ENCODE data around the gene TCF7L2.
A peak's percentile ranks its signal among the peaks of the same experiment; 100 is the strongest.

Gene TCF7L2

DNA sequence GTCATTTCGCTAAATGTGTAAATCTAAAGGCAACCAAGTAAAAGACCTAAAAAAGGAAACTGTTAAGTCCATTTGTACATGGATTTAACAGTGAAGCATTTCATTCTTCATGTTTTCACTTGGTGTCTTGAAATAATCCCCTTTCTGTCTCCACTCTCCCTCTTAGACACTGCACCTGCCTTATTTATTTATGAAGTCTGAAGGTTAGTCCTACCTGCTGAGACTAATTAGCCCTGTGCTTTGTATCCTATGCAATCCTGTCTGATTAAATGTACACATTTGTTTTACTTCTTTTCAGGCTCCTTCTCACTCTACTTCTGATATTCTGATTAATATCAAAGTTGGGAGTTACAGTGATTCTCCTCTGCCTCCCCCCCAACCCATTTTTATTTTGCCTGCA, 1.9 kb upstream of the TCF7L2 start:
- DNase-seq = no peak

DNA sequence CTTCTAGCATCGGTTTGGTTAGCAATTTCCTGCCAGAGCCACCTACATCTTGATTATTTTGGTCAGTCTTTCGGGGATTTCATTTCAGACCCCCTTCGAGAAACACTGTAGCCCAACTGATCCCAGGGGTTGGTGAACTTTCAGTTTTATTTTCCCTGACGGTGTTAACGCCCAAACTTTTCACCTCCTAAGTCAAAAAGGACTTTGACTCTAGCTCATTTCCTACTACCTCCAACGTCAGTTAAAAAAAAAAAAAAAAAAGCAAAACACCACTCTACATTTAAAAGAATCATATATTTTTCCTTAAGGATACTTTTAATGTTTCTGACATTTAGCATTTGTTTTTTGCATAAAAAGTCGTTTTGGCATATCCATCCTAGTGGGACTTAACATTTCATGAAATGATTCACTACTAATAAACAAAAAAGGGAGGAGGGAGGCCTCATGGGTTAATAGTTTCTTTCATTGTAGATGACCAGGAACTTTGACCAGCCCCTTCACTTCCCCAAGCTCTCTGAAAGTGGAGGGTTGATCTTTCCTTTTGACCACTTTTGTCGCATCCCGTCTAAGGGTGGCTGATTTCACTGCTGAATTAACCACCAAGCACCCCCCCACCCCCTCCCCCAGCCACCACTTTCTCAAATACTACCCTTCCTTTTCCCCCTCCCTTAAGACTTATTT, 764 bp upstream of the TCF7L2 start:
- peak; percentile 61 for DNase-seq

DNA sequence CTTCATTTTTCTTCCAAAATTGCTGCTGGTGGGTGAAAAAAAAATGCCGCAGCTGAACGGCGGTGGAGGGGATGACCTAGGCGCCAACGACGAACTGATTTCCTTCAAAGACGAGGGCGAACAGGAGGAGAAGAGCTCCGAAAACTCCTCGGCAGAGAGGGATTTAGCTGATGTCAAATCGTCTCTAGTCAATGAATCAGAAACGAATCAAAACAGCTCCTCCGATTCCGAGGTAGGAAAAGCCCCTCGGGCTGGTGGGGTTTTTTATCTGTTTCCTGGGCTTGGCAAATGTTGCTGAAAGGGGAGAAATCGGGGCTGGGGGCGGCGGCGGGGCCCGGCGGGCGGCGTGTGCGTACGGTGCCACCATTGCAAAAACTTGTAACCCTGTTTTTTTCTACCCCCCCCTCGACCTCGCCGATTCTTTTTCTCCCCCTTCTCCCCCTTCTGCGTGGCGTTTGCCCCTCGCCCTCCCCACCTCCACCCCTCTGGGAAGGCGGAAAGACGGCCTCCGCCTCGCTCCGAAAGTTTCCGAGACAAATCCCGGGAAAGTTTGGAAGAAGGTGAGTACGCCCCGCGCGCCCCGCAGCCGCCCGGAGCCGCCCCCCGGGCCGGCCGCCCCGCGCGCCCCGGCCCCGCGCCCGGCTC, 789 bp downstream of the TCF7L2 start:
- peak; percentile 51 for DNase-seq

DNA sequence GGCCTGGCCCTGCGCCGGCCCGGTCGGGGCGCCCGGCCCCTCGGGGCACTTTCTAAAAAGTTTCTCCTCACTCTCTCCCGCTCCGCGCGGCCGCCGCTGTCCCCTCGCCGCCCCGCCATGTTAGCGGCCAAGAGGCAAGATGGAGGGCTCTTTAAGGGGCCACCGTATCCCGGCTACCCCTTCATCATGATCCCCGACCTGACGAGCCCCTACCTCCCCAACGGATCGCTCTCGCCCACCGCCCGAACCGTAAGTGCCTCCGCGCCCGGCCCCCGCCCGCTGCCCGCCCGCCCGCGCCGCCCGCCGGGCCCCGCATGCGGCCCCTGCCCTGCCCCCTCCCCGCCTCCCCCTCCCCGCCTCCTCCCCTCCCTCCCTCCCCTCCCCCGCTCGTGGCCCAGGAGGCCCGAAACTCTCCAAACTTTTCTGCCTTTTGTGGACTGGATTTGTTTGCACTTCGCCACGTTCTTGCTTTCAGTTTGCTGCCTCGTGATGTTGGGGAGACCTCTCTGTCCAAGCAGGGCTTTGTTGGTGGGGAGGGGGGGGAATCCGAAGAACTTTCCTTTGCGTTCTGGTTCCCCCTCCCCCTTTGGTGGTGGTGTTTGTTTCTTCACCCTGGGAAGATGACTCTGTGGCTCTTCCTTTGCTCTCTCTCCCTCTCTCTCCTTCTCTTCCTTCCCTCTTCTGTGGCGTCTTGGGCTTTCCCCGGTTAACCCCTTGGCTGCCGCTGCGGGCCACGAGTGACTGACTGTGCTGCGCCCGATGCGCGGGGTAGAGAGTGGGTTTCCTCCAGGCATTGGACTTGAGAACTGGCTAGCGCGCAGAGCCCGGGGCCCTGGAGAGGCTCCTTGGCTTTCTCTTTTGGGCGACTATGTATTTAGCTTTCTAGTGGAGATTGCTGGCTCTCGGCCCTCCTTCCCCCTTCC, 1.6 kb downstream of the TCF7L2 start:
- peak; percentile 93 for DNase-seq

DNA sequence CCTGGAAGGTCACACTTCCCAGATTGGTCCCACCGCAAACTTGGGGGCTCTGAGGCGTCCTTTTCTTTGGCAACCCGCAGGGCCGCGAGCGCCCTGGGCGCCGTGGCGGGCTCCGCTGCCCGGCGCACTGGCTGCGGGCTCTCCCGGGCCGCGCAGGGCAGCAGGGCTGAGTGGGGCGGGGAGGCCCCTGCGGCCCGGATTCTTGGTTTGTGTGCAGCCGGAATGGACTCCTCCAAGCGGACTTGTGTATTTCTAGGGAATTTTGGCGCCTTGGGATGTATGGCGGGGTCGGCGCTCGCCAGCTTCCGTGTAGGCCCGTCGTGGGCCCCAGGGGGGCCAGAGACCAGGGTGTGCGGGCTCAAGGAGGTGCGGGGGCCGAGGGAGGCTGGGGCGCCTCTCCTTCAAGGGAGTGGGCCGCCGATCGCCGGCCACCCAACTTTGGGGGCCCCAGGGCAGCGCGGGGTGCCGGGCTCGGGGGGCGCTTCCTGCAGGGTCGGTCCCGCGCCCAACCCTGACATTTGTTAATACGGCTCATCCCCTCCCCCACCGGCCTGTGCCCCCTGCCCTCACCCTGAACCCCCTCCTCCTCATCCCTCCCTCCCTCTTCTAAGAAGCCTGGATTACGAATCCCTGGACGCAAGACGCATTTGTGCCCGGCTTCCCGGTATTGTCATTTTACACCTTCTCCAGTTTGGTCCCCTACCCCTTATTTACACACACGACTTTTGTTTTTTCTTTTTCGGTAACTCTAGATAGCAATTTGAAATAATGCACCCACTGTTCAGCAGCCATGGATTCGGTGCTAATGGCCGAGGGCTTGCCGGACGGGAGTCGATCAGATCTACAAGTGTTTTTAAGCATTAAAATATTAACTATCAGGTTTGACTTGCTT, 2.5 kb downstream of the TCF7L2 start:
- DNase-seq = peak; percentile 34

DNA sequence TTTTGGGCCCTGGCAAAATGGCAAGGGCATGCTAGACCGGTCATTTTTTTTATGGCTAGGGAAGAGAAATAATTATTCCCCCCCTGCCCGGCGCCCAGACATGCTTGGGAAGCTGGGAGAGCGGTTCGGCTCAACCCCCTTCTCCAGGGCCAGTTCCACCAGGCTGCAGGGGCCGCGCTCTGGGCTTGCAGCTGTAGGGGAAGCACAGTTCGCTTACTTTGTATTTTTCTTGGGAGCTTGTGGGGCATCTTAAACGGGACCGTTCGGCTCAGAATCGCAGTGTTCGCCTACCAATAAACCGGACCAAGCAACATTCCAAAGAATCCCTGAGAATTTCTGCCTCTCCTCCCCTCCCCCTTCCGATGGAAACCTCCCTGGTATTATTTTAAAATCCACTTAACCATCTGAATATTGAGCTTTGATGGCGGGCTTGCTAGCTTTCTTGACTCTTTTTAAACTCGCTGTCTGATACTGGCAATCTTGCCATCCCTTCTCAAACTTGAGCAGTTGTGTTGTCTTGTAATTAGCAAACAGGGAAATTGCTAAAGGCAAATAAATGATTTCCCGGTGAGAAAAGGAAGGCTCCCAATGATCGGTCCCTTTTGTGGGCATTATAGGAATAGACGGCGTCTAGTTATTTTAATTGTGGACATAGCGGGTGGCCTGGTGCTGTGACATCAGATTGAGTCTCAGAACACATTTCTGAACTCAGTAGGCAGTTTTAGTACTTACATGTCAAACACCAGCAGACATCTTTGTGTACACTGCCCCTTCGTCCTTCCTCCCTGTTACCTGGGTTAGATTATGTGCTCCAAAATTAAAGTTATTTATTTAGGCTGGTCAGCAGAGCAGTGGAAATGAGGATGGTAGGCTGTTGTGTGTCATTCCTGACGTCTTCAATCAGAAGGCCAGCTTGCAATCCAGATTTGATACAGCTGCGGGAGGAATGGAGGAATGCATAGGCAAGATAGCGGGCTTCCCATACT, 3.4 kb downstream of the TCF7L2 start:
- DNase-seq = no peak

DNA sequence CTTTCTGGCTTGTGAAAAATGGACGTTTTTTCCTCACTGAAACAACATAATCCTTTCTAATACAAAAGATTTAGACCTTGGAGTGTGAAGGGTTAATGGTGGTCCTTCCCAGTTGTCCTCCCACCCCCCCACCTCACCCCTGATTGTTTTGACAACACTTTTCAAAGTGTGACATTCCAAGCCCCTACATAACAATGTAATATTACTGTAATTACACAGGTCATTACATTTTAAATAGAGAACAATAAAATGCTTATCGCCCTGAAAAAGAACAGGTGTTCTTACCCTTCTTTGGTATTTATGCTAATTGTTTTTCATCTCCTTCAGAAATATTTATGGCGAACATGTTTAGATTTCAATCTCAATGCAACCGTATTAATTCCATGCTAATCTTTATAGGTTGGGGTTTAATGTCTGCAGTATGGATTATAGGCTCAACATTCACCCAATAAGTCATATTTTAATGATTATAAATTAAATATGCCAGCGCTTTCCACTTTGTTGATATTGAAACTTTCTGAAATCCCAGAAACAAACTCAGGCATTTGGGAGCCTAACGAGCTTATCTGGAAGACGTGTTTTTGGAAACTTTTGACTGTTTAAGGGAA, 5.0 kb downstream of the TCF7L2 start:
- no peak for DNase-seq

DNA sequence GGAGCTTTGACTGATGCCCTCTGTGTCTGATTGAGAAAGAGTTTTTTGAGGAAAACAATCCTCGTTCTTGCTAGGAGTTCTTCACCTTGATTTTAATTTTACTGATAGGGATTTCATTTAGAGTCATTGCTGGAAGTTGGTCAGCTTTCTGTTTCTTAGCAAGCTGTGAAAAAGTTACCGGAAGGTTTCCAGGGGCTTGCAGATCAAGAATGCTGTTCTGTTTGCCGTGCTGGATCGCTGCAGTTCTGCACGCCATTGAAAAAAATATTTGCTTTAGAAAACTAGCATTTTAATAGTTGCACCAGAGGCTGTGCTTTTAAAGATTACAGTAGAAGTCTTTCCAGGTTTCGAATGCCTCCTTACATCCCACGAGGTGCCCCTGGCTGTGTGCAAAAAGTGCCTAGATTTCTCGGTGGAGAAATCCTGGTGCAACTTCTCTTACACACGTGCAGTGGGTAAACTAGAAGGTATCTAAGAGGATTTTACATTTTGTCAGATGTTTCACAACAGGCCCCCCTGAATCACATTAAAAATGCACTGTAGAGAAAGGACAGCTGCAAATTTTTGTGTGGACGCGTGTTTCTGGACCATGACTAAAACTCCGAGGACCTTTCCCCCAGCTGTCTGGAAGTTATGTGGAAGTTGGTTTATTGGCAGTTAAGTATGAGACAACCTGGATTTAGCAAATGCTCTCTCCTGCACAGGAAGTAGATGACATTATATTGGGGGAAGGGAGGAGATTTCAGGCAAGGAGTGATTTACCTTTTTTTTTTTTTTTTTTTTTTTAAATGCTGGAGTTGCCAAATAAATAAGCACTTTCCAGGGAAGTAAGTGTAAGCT, 5.8 kb downstream of the TCF7L2 start:
- DNase-seq = peak; percentile 29

DNA sequence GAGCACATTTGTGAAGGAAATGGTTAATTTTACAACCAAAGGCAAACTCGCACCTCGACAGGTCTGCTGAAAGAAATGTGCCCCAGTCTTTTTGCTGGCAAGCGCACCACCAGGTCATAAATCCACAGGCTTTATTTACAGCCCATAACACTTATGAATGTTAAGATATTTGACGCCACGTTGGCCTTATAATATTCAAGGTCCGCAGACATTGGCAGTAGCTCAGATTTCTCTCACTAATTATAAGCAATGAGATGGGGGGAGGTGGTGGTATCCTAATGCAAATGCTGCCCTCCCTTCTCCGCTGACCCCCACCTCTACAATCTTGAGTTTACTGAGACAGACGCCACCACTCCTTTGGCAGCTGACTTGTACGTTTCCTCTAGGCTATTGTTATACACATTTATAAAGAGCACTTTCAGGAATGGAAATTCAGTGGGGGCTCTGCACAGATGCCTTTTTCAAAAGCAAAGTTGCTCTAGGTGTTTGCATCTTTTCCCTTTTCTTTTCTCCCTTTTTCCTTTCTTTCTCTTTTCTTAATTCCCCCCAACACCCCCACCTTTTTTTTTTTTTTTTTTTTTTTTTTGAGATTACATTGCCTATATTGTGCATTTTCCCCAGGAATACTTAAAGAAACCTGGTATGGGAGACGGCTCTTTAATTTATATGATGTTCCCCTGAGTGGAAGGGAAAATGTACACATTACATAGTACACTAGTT, 6.7 kb downstream of the TCF7L2 start:
- no peak for DNase-seq

DNA sequence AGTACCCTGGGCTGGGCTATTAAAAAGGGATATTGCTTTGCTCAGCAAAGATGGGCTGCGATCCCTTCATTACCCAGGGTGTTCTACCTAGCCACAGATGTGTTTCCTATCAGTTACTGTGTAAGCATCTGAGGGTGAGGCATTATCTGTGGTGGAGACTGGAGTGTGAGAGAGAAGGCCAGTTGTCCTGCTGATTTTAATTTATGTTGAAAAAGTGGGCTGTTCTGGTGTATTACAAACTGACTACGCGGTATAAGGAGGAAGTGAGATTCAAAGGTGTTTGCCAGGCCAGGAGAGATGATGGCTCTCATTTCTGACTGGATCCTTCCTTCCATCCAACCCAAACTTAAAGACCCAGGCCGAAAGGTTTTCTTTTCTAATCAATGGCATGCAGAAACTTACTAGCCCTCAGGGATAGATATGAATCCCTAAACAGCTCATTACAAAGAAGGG, 7.6 kb downstream of the TCF7L2 start:
- DNase-seq = no peak

DNA sequence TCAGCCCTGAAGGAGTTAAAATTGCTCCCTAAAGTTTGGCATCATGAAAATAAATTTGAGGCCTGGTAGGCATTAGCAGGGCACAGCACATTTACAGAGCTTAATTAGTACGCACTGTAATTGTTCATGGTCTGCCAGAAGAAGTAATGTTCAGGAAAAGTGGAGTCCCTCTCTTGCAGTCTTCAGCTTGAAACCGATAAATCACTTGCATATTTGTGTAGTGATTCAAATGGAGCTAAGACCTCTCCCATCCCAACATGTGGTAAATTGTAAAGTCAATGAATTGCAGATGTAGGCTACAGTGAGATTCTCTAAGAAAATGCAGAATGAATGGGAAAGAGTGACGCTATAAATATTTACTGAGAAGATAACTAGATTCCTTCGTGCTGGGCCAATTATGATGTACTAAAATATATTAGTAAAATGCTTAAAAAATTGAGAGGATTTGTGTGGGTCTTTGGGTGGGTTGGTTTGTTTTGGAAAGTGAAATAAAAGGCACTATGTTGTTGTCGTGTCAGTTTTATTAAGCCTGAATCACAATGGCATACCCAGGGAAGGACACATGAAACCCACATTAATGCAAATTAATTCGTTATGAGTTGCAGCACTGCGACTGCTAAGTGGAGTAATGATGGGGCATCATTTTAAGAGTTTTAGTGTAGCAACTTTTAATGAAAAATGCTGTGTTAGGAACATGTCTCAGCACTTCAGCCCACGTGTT, 8.4 kb downstream of the TCF7L2 start:
- DNase-seq = no peak

DNA sequence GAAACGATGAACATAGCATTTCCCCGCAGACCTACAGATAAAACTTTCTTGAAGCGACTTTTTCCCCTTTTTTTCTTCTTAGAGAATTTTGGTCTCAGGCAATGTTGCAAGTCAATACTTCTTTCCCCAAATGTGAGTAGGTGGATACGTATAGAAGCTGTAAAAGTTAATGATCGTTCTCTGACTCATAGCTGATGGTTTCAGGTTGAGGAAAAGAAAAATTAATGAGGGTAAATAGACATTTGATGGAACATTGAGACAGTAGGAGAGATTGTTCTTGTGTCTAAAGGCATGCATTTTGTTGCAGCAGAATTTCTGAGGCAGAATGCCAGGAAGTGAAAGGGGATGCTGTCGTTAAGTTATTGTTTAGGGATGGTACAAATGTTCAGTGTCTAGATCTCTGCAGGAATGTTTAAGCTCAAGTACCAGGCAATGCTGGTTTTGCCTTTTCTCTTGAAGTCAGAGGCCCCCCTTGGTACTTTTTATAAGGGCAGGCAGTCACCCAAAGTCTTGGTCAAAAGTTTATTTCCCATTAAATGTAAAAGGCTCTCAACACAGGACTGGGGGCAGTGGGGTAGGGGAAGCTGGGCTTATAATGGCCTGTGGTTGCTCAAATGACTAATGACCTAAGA, 9.3 kb downstream of the TCF7L2 start:
- peak; percentile 40 for DNase-seq

DNA sequence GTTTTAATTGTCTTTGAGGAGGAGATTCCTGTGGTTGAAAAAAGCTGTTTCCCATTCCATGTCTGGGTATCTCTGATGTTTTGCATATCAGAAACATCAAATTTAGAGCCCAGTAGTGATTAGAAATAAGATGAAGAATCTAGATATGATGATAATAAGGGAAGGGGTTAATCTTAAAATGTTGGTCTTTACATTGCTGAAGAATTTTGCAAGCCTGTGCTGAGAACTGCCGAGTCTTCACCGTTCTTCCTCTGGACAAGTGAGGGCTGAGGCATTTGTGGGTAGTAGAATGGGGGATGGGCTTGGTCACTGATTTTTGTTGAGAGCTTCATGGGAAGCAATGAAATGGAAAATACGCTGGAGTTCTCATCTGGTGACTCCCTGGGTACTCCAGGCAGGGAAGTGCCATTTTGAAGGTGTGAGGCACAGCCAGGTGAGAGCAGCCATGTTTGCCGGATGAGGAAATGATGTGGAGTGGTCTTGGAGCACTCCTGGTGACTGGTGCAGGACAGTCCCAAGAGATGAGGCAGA, 10.2 kb downstream of the TCF7L2 start:
- no peak for DNase-seq

DNA sequence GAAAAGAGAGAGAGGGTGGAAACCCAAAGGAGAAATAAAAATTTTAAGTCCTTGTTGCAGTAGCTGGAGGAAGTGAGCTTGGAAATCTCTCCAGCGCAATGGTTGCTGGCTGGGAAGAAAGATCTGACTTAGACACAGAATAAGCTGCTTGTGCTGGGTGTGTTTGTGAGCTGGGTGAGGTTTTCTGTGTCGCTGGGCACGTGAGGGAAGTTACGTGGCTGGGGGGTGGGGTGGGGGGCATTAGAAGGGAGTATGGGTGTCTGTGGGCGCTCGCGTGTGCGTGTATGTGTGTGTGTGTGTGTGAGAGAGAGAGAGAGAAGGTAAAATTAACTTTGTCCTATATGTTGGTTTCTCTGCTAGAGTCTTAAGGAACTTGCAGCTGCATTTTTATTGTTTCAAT, 11.6 kb downstream of the TCF7L2 start:
- DNase-seq = no peak

DNA sequence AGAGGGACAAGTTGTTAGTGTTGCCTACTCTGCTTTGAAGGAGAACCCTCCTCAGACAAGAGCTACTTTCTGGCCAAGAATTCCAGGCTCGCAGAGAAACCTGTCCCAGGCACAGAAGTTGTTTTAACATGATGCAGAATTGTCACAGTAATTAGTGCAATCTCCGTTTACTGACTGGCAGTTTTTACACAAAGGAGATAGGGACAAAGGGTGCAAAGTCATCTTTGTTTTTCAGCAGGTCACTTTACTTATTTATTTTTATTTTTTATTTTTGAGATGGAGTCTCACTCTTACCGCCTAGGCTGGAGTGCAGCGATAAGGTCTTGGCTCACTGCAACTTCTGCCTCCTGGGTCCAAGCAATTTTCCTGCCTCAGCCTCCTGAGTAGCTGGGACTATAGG, 12.3 kb downstream of the TCF7L2 start:
- DNase-seq = no peak

DNA sequence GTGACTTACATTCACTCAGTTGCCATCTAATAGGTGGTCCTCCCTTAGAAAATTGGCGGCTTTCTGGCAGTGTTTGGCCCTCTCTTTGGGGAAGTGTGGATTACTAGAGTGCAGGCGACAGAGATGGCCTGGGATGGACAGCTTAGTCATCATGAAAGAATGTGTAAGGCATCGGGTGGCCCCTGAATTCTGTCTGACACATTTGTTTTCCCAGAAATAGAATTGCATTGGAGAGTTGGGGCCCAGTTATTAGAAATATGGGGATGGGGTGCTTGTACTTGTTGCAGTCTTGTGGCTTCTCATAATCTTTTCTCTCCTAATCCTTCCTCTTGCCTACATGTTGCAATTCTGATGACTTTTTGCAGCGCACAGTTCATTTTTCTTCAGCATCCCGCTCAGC, 13.8 kb downstream of the TCF7L2 start:
- DNase-seq = peak; percentile 93

DNA sequence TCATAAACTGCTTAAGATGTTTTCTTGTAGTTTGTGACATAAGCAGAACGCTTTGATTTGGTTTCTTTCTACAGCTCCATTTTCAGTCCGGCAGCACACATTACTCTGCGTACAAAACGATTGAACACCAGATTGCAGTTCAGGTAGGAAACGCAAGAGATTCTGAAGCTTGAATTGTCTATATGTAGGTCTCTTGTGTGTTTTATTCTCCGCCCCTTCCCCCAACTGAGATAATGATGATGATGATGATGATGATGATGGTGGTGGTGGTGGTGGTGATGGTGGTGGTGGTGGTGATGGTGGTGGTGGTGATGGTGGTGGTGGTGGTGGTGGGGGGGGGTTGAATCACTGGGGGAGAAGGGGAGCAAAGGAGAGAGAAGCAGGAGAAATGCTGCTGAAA, 14.4 kb downstream of the TCF7L2 start:
- no peak for DNase-seq
